IMR-90 (cell line): Measurements from ENCODE around the gene INSM1. TPM values are rescaled to one million over a fixed set of nuclear protein-coding genes. Genes with fewer than 3 reads are reported as not detected.
"Not testable (repeated sequence)": the region's sequence is repeated elsewhere in the genome, so short reads cannot be mapped to it uniquely, and the experiment has no call there.

Experiments used
- ATAC-seq: fragments of 200-7000 bp; cut with Tn5 transposase; 2 replicates; pipeline ENCODE4 v1.9.1; 2020; ENCODE audit warnings: low read depth, mild to moderate bottlenecking, moderate library complexity
- BruUV-seq: library from RNA; stranded (reverse); fragments of 400-500 nt; replicated peaks from 2 replicates; lab custom pipeline; 2021; lab: Mats Ljungman, UMichigan
- CTCF ChIA-PET: fragments of 300-600 bp; formaldehyde crosslinking; extraction: SDS; loops from one replicate; lab custom pipeline; 2021; ENCODE audit warnings: antibody characterized with exemption; lab: Yijun Ruan, JAX
- POLR2A ChIA-PET: fragments of 300-600 bp; sonication (Branson Sonifier 250); formaldehyde crosslinking; loops from one replicate; lab custom pipeline; 2022; ENCODE audit warnings: antibody characterized with exemption; ENCODE audit not compliant: unreplicated experiment; lab: Charles Lee
- DNase-seq: peaks from one replicate; pipeline ENCODE4 v3.0.0; 2013
- H2AFZ ChIP-seq: replicated peaks from 2 replicates; pipeline ENCODE3; 2013; ENCODE audit warnings: low read length, mild to moderate bottlenecking; ENCODE audit not compliant: poor library complexity
- H2AK5ac ChIP-seq: 2 replicates; pipeline ENCODE4 v1.6.1; 2013; ENCODE audit warnings: low read depth, low read length, inconsistent platforms
- H2AK9ac ChIP-seq: replicated peaks from 2 replicates; pipeline ENCODE3; 2013; ENCODE audit warnings: mild to moderate bottlenecking, low read depth, low read length, moderate library complexity; ENCODE audit not compliant: poor library complexity
- H2BK120ac ChIP-seq: 2 replicates; pipeline ENCODE4 v1.6.1; 2013; ENCODE audit warnings: low read depth, low read length, inconsistent platforms
- H2BK15ac ChIP-seq: 3 replicates; pipeline ENCODE4 v1.6.1; 2013; ENCODE audit warnings: low read depth, low read length, inconsistent platforms
- H2BK20ac ChIP-seq: 2 replicates; pipeline ENCODE4 v1.6.1; 2013; ENCODE audit warnings: low read depth, mild to moderate bottlenecking, inconsistent platforms, low read length, moderate library complexity
- H2BK5ac ChIP-seq: 2 replicates; pipeline ENCODE4 v1.6.1; 2013; ENCODE audit warnings: mild to moderate bottlenecking, low read depth, low read length, inconsistent platforms; ENCODE audit not compliant: poor library complexity, severe bottlenecking
- H3K14ac ChIP-seq: replicated peaks from 2 replicates; pipeline ENCODE4 v1.6.1; 2013; ENCODE audit warnings: low read depth, low read length, inconsistent platforms
- H3K18ac ChIP-seq: 2 replicates; pipeline ENCODE4 v1.6.1; 2013; ENCODE audit warnings: low read depth, low read length, control low read depth
- H3K23ac ChIP-seq: 2 replicates; pipeline ENCODE4 v1.6.1; 2013; ENCODE audit warnings: low read depth, low read length, inconsistent platforms
- H3K27ac ChIP-seq: 2 replicates; pipeline ENCODE4 v1.5.1; 2013; ENCODE audit warnings: mild to moderate bottlenecking, control low read depth, low read length; ENCODE audit not compliant: insufficient read depth
- H3K27me3 ChIP-seq: 2 replicates; pipeline ENCODE4 v1.6.1; 2013; ENCODE audit warnings: low read length; ENCODE audit not compliant: control insufficient read depth, insufficient read depth
- H3K36me3 ChIP-seq: 2 replicates; pipeline ENCODE4 v1.6.1; 2013; ENCODE audit warnings: low read length, mixed read lengths; ENCODE audit not compliant: control insufficient read depth, insufficient read depth
- H3K4ac ChIP-seq: 2 replicates; pipeline ENCODE4 v1.6.1; 2013; ENCODE audit warnings: low read depth, low read length, inconsistent platforms
- H3K4me1 ChIP-seq: 2 replicates; pipeline ENCODE4 v1.6.1; 2013; ENCODE audit warnings: low read length, mixed read lengths; ENCODE audit not compliant: control insufficient read depth, insufficient read depth
- H3K4me2 ChIP-seq: 2 replicates; pipeline ENCODE4 v1.6.1; 2013; ENCODE audit warnings: low read depth, mild to moderate bottlenecking, control low read depth, low read length, moderate library complexity
- H3K4me3 ChIP-seq: 2 replicates; pipeline ENCODE4 v1.5.1; 2013; ENCODE audit warnings: low read depth, mild to moderate bottlenecking, control low read depth, low read length, moderate library complexity; ENCODE audit not compliant: insufficient read depth
- H3K56ac ChIP-seq: 2 replicates; pipeline ENCODE4 v1.6.1; 2013; ENCODE audit warnings: low read length, inconsistent platforms; ENCODE audit not compliant: insufficient read depth; ENCODE audit errors: extremely low read depth
- H3K79me1 ChIP-seq, 2 experiments: 2 replicates each; pipeline ENCODE4 v1.6.1; 2013; ENCODE audit warnings: low read length in 2 of 2, inconsistent platforms in 1 of 2, low read depth in 1 of 2
- H3K9ac ChIP-seq: 2 replicates; pipeline ENCODE4 v1.6.1; 2013; ENCODE audit warnings: low read depth, low read length, control low read depth
- H3K9me1 ChIP-seq: 2 replicates; pipeline ENCODE4 v1.6.1; 2013; ENCODE audit warnings: low read length, inconsistent platforms; ENCODE audit not compliant: insufficient read depth
- H3K9me3 ChIP-seq: 2 replicates; pipeline ENCODE4 v1.6.1; 2013; ENCODE audit warnings: low read length; ENCODE audit not compliant: control insufficient read depth, insufficient read depth
- H4K20me1 ChIP-seq: 2 replicates; pipeline ENCODE4 v1.6.1; 2013; ENCODE audit warnings: low read length, inconsistent platforms; ENCODE audit not compliant: insufficient read depth
- H4K5ac ChIP-seq: 2 replicates; pipeline ENCODE4 v1.6.1; 2013; ENCODE audit warnings: mild to moderate bottlenecking, low read depth, low read length, control low read depth
- H4K8ac ChIP-seq, 2 experiments: 2 replicates each; pipeline ENCODE4 v1.6.1; 2013; ENCODE audit warnings: low read depth in 2 of 2, low read length in 2 of 2, control low read depth in 1 of 2, inconsistent platforms in 1 of 2
- H4K91ac ChIP-seq: 2 replicates; pipeline ENCODE4 v1.6.1; 2013; ENCODE audit warnings: low read depth, low read length, inconsistent platforms; ENCODE audit not compliant: insufficient read depth
- dilution Hi-C: fragments of 300-500 bp; cut with HindIII; formaldehyde crosslinking; loops from one replicate; pipeline ENCODE4 v1.14.3; 2018; ENCODE audit warnings: low sequenced_read_pairs; ENCODE audit not compliant: unreplicated experiment
- in situ Hi-C: fragments of 300-500 bp; cut with MboI; formaldehyde crosslinking; loops from 3 replicates; pipeline ENCODE4 v1.14.3; 2019; ENCODE audit warnings: low sequenced_read_pairs, inconsistent platforms, mixed read lengths
- intact Hi-C: fragments of 100-400 bp; cut with micrococcal nuclease; formaldehyde crosslinking; loops from 2 replicates; pipeline ENCODE4 v1.10.0; 2022
- polyA plus RNA-seq, 3 experiments: library from polyadenylated mRNA; depleted of rRNA; stranded (reverse); fragments of >200 nt; gene quantifications; 2 replicates each; pipeline ENCODE4 v1.2.3, GENCODE V29; 2012; ENCODE audit warnings: low replicate concordance in 1 of 3
- total RNA-seq: library from RNA; depleted of rRNA; stranded (reverse); fragments of >200 nt; gene quantifications from 2 replicates; pipeline ENCODE4 v1.2.3, GENCODE V29; 2012

INSM1 gene
- total and polyA plus RNA-seq, 2 of the 4 experiments (the other 2 are of a cell fraction) = not detected

GRCh38 chr20:20355503-20355902 is 12.4 kb upstream of the INSM1 start:
- POLR2A ChIA-PET, H4K5ac ChIP-seq, H3K4me1 ChIP-seq, H3K14ac ChIP-seq, ATAC-seq, H2AFZ ChIP-seq, in situ Hi-C loops, H3K4me2 ChIP-seq, H3K36me3 ChIP-seq, H2AK5ac ChIP-seq, H2AK9ac ChIP-seq, H4K20me1 ChIP-seq, H4K8ac ChIP-seq, H3K9ac ChIP-seq, H3K9me1 ChIP-seq, H2BK15ac ChIP-seq, H3K4me3 ChIP-seq, CTCF ChIA-PET, H3K18ac ChIP-seq, BruUV-seq, H2BK120ac ChIP-seq, H3K27ac ChIP-seq, DNase-seq, intact Hi-C loops, H3K56ac ChIP-seq, dilution Hi-C loops, H3K79me1 ChIP-seq, H3K9me3 ChIP-seq, H3K4ac ChIP-seq, H3K27me3 ChIP-seq, H4K91ac ChIP-seq, H2BK20ac ChIP-seq, H3K23ac ChIP-seq, H2BK5ac ChIP-seq: not testable (repeated sequence)
